HG02642 (cell line): ENCODE measurements around the gene RIGI.
"Not testable (repeated sequence)": the region's sequence is repeated elsewhere in the genome, so short reads cannot be mapped to it uniquely, and the experiment has no call there.

ENCODE experiments used
- ATAC-seq: cut with Tn5 transposase; IDR thresholded peaks from one replicate; pipeline ENCODE4 v1.9.1; 2021; ENCODE audit warnings: mild to moderate bottlenecking; ENCODE audit not compliant: unreplicated experiment, poor library complexity

The RIGI gene

GRCh38 chr9:32533336-32533735 lies 7.3 kb upstream of the RIGI start:
- ATAC-seq: no peak

GRCh38 chr9:32526707-32527048 lies 682 bp upstream of the RIGI start:
- ATAC-seq: no peak

DNA sequence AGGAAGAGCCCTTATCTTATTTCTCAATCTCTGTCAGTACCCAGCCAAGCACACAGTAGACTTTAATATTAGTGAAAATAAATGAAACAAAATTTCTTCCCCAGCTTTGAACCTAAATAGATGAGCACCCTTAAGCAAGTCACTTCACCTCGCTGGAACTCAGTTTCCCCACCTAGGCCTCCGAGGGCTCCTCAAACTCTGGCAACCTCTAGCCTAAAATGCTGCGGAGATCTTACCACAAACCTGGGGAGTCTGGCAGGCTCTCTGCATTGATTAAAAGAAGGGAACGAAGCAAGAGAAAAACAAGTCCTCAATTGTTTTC lies 326 bp downstream of the RIGI start:
- ATAC-seq: no peak

DNA sequence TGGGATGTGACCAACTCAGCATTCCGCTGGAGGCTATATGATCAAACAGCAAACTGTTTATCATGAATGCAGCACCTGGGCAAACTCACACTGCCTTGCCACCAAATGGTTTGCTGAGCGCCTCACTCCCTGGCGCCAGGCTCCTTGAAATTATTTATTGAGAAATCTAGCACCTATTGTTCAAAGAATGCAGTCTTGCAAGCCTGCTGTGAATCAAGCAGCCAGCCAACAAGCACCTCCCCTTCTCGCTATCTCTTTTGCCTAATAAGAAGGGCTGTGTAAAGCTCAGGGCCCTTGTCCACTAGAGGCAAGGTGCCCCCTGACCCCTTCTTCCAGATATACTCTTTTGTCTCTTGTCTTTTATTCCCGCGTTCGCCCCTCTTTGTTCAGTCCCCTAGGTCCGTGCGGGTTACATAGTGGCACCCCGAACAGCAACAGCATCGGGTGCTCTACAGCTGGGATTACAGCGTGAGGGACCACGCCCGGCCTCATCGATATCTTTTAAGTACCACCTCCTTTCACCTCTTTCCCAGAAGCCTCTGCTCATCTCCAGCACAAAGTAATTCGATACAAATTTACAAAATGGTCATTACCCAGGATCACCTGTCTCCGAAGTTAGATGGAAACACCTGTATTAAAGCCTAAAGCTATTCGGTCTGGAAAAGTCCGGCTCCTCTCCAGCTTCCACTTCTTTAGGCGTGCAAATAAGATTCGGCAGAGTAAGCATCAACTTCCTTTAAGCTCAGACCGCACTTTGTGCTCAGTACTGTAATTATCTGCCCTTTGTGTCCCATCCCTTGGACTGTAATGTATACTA lies 896 bp downstream of the RIGI start:
- ATAC-seq: peak; percentile 28

- ATAC-seq: not testable (repeated sequence)
Measured at GRCh38 chr9:32524558-32524891, 1.5 kb downstream of the RIGI start.

GRCh38 chr9:32523910-32524309 lies 2.1 kb downstream of the RIGI start:
- ATAC-seq: no peak

DNA sequence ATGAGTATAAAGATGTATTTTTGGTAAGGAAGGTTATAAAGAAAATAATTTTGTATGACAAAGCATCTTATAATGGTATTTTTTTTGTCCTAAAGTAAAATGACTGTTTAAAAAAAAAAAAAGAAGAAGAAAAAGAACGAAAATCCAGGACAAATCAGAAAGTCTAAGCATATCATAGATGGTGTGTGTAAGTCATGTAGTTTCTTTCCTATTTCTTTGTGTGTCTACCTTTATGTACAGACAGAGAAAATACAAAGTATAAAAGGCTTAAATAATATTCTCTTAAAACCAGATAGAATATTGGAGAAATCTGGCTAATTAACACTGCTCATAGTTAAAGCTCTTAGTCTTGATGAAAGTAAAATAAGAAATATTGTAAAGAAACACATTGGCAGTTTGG lies 7.7 kb downstream of the RIGI start:
- no peak for ATAC-seq

- no peak for ATAC-seq
Measured at GRCh38 chr9:32516241-32516640, 9.8 kb downstream of the RIGI start.

DNA sequence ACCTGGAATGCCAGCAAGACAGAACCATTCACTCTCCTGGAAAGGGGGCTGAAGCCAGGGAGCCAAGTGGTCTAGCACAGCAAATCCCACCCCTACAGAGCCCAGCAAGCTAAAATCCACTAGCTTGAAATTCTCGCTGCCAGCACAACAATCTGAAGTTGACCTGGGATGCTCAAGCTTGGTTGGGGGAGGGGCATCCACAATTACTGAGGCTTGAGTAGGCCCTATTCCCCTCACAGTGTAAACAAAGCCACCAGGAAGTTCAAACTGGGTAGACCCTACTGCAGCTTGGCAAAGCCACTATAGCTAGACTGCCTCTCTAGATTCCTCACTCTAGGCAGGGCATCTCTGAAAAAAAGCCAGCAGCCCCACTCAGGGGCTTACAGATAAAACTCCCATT lies 17.3 kb downstream of the RIGI start:
- no peak for ATAC-seq

DNA sequence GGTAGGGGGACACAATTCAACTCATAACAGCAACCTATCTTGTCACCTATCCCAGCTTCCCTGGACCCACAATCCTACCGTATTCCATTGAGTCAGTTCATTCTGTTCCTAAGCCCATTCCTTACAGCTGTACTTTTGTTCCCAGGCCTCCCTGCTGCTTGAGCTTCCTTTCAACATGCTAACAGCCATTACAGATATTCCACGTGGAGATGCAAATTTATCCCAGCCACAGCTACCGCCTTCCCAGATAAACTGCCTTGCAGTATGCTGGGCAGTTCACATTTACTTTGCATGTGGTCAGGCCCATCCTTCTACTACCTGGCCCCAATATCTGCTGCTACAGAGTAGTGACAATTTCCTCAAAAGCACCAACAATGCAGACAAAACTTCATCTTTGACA lies 23.0 kb downstream of the RIGI start:
- no peak for ATAC-seq

DNA sequence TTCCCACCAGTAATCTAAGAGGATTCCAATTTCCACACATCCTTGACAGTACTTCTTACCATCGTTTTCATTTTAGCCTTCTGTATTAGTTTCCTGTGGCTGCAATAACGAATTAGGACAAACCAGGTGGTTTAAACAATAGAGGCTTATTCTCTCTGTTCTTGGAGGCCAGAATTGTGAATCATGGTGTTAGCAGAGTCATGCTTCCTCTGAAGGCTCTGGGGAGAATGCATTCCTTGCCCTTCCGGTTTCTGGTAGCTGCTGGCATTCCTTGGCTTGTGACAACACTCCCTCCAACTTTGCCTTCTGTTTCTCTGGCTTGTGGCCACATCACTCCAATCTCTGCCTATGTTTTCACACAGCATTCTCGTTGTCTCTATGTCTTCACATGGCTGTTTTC lies 23.5 kb downstream of the RIGI start:
- ATAC-seq: no peak

GRCh38 chr9:32501868-32502267 lies 24.1 kb downstream of the RIGI start:
- ATAC-seq: no peak

DNA sequence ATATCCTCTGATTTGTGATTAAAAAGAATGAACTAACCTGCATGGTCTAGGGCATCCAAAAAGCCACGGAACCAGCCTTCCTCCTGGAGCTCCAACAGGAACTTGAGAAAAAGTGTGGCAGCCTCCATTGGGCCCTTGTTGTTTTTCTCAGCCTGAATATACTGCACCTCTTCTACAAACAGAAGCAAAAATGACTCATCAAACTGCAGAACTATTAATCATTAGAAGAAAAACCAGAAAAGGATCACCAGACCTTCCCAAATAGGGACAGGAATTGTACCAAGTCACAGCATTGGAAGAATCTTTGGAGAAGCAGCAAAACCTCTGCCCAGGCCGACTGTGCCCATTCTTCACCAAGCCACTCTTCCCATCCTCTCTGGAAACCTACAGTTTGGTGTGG lies 25.2 kb downstream of the RIGI start:
- ATAC-seq: no peak

GRCh38 chr9:32497921-32498320 lies 28.1 kb downstream of the RIGI start:
- ATAC-seq: no peak

- ATAC-seq: no peak
Measured at GRCh38 chr9:32490601-32491000, 35.4 kb downstream of the RIGI start.

DNA sequence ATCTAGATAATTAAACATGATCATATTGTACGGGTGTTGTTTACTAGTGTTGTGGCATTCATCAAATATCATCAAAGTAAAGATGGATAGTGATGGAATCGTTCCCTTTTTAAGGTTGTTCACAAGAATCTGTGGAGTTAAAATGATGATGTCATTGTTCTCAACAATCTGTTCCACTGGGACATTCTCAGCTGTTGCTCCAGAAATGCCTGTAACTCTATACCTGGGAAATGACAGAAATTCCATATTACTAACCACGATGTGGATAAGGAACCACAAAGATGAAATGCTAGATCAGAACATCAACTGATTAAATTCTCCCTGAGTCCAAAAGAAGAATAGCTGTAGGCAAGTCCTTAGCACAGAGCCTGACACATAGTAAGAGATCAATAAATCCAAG lies 38.0 kb downstream of the RIGI start:
- no peak for ATAC-seq

GRCh38 chr9:32486839-32487562 lies 39.0 kb downstream of the RIGI start:
- ATAC-seq: no peak

DNA sequence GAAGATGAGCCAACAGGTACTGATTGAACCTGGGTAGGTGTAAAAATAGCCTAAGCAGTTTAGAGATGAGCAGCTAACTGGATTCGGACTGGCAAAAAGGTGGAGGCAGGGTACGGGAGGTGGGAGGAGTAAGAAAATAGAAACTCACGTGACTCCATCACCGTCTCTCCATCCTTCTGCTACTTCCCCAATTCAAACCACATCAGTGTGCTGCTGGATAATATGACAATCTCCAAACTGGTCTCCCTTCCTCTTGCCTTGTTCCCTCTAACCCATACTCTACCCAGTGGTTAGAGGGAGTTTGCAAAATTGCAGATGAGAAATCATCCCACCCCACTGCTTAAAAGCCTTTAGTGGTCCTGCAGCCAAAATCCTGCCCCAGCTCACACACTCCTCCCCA lies 42.7 kb downstream of the RIGI start:
- ATAC-seq: no peak
